Keratinocyte (primary cell): ENCODE measurements around the gene ZBTB21. TPM values are rescaled to one million over a fixed set of nuclear protein-coding genes. Genes with fewer than 3 reads are reported as not detected.

ENCODE experiments used
- DNase-seq: peaks from one replicate; pipeline ENCODE4 v3.0.0-alpha.2; 2011; ENCODE audit warnings: low read depth, missing footprints, low spot score
- FAIRE-seq: peaks from 2 replicates; lab custom pipeline; 2011; peaks lifted over from hg19 to GRCh38; lab: Jason Lieb, UNC
- H2AFZ ChIP-seq: 2 replicates; pipeline ENCODE4 v1.6.0; 2012; ENCODE audit warnings: low read length, control low read depth, inconsistent platforms; ENCODE audit not compliant: control insufficient read depth
- H3K27ac ChIP-seq: 2 replicates; pipeline ENCODE4 v1.5.1; 2011; ENCODE audit warnings: low read length; ENCODE audit not compliant: control insufficient read depth, insufficient read depth
- H3K27me3 ChIP-seq: 3 replicates; pipeline ENCODE4 v1.6.0; 2011; ENCODE audit warnings: low read length; ENCODE audit not compliant: control insufficient read depth, insufficient read depth; ENCODE audit errors: extremely low read depth
- H3K36me3 ChIP-seq, 2 experiments: 2 replicates in 1 of 2; 3 replicates in 1 of 2; pipeline ENCODE4 v1.5.1; 2011; ENCODE audit warnings: low read length in 2 of 2, mild to moderate bottlenecking in 1 of 2; ENCODE audit not compliant: control insufficient read depth in 2 of 2, insufficient read depth in 2 of 2; ENCODE audit errors: extremely low read depth in 1 of 2
- H3K4me1 ChIP-seq: 3 replicates; pipeline ENCODE4 v1.5.1; 2011; ENCODE audit warnings: low read length; ENCODE audit not compliant: control insufficient read depth, insufficient read depth; ENCODE audit errors: extremely low read depth
- H3K4me2 ChIP-seq: 3 replicates; pipeline ENCODE4 v1.6.0; 2011; ENCODE audit warnings: low read depth, low read length; ENCODE audit not compliant: control insufficient read depth, insufficient read depth; ENCODE audit errors: extremely low read depth
- H3K4me3 ChIP-seq, 3 experiments: fragments of 200-600 bp in 1 of 3; sonication (generic) in 1 of 3; 2 replicates in 2 of 3; 3 replicates in 1 of 3; pipeline ENCODE4 v1.5.1; 2011 to 2016; ENCODE audit warnings: low read length in 3 of 3, mild to moderate bottlenecking in 3 of 3, control low read depth in 2 of 3, inconsistent platforms in 1 of 3, low read depth in 1 of 3, mixed read lengths in 1 of 3, mixed run types in 1 of 3, moderate library complexity in 1 of 3; ENCODE audit not compliant: control insufficient read depth in 2 of 3, insufficient read depth in 2 of 3; ENCODE audit errors: extremely low read depth in 1 of 3
- H3K79me2 ChIP-seq: 2 replicates; pipeline ENCODE4 v1.6.0; 2012; ENCODE audit warnings: low read length; ENCODE audit not compliant: control insufficient read depth, insufficient read depth
- H3K9ac ChIP-seq: 3 replicates; pipeline ENCODE4 v1.6.0; 2011; ENCODE audit warnings: low read length; ENCODE audit not compliant: control insufficient read depth, insufficient read depth; ENCODE audit errors: extremely low read depth
- H3K9me1 ChIP-seq: 3 replicates; pipeline ENCODE4 v1.6.0; 2011; ENCODE audit warnings: low read length; ENCODE audit not compliant: control insufficient read depth, insufficient read depth; ENCODE audit errors: extremely low read depth
- H3K9me3 ChIP-seq: 2 replicates; pipeline ENCODE4 v1.5.1; 2012; ENCODE audit warnings: low read depth, low read length; ENCODE audit not compliant: control insufficient read depth
- H4K20me1 ChIP-seq: 3 replicates; pipeline ENCODE4 v1.6.0; 2011; ENCODE audit warnings: low read length; ENCODE audit not compliant: control insufficient read depth, insufficient read depth; ENCODE audit errors: extremely low read depth
- CTCF ChIP-seq, 3 experiments: IDR thresholded peaks in 1 of 3; conservative IDR thresholded peaks in 1 of 3; optimal IDR thresholded peaks in 1 of 3; 2 replicates in 2 of 3; 3 replicates in 1 of 3; pipeline versions ENCODE3 to v1.5.1; 2011; ENCODE audit warnings: low read length in 3 of 3, mild to moderate bottlenecking in 3 of 3, moderate library complexity in 2 of 3, control low read depth in 1 of 3, inconsistent platforms in 1 of 3; ENCODE audit not compliant: insufficient read depth in 2 of 3; ENCODE audit errors: extremely low read depth in 1 of 3
- EZH2 ChIP-seq: IDR thresholded peaks from one replicate; pipeline ENCODE4 v1.6.1; 2012; ENCODE audit warnings: inconsistent platforms, mild to moderate bottlenecking, low read length, moderate library complexity
- dilution Hi-C: fragments of 300-500 bp; cut with MboI; formaldehyde crosslinking; loops from one replicate; pipeline ENCODE4 v1.7.0; 2020; ENCODE audit warnings: low sequenced_read_pairs; ENCODE audit not compliant: extremely low pct_ligation_motif_present
- polyA plus RNA-seq, 5 experiments: library from polyadenylated mRNA; depleted of rRNA in 3 of 5; stranded (reverse) in 3 of 5; stranded (forward) in 1 of 5; unstranded in 1 of 5; fragments of >200 nt; gene quantifications; 1 replicate in 1 of 5; 2 replicates in 3 of 5; 3 replicates in 1 of 5; pipeline versions ENCODE4 v1.2.1 to v1.2.3, GENCODE V29; 2011 to 2012; ENCODE audit warnings: missing spikeins in 2 of 5, low read depth in 1 of 5, low replicate concordance in 1 of 5

Gene ZBTB21
- polyA plus RNA-seq, 1 donor (not counting 4 experiments of a cell fraction or from before 2014, with no cell fraction given) = 9.5 TPM

GRCh38 chr21:41973861-41974751 is 36.1 kb downstream of the ZBTB21 start:
- Histone ChIP-seq H4K20me1 (no peaks in the 10 kb centered on the region), H3K4me2 (no peak overlapping the region), H3K4me1 (peaks cover 14% of the 10 kb centered on the region), H3K9me3 (no peaks in the 10 kb centered on the region), H3K4me3 (no peak overlapping the region), H2AFZ (no peak overlapping the region), H3K9me1 (no peaks in the 10 kb centered on the region), H3K27ac (no peak overlapping the region), H3K27me3 (no peaks in the 10 kb centered on the region), H3K79me2 (no peaks in the 10 kb centered on the region), H3K36me3 (no peaks in the 10 kb centered on the region), H3K9ac (no peak overlapping the region)
- DNase-seq (no peak), FAIRE-seq (no peak)
- dilution Hi-C loops = no loop called here
- TF ChIP-seq CTCF (optimal IDR thresholded peaks at IDR 0.05 in 1 of 3, IDR thresholded peaks at IDR 0.05 in 1 of 3, conservative IDR thresholded peaks at IDR 0.05 in 1 of 3; ENCODE audit: extremely low read depth in 1 of 3, insufficient read depth in 2 of 3, low read length in 3 of 3) = peak; percentile 23 to 37 (median 27)
- TF ChIP-seq EZH2 = no peak

DNA sequence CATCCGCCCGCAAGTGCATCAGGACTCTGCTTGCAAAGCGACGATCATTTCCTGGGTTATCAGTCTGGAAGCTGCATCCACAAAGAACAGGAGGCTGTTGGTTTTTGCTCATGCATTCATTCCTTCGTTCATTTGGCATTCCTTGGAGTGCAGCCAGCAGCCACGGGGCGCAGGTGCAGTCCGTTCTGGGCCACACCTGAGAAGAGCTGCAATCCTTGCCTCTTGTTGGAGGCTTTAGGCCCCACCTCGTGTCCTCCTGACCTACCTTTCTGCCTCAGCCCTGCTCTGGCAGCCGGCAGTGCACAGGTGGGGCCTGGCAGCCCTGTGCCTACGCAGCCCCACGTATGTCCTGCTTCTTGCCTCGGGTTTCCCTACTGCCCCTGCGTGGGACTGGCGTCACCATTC is 36.7 kb downstream of the ZBTB21 start:
- H3K9me3 ChIP-seq = no peaks in the 10 kb centered on the region

More for the DNA sequence above, 36.7 kb downstream of the ZBTB21 start:
- no peaks in the 10 kb centered on the region for H3K79me2 ChIP-seq
- H3K27ac ChIP-seq = no peak overlapping the region
- no peaks in the 10 kb centered on the region for H4K20me1 ChIP-seq
- H3K27me3 ChIP-seq = no peaks in the 10 kb centered on the region
- no peaks in the 10 kb centered on the region for H3K36me3 ChIP-seq
- DNase-seq (peak; percentile 66), FAIRE-seq (peak; percentile 92)
- peak overlapping the region; percentile 29 for H2AFZ ChIP-seq
- no peaks in the 10 kb centered on the region for H3K9me1 ChIP-seq
- dilution Hi-C loops = no loop called here
- H3K4me3 ChIP-seq = no peak overlapping the region
- peak overlapping the region; percentile 47 for H3K4me2 ChIP-seq
- no peak overlapping the region for H3K9ac ChIP-seq
- TF ChIP-seq CTCF (optimal IDR thresholded peaks at IDR 0.05 in 1 of 3, IDR thresholded peaks at IDR 0.05 in 1 of 3, conservative IDR thresholded peaks at IDR 0.05 in 1 of 3; ENCODE audit: extremely low read depth in 1 of 3, insufficient read depth in 2 of 3, low read length in 3 of 3) (no peak), EZH2 (no peak)
- H3K4me1 ChIP-seq = peaks cover 14% of the 10 kb centered on the region
